CD4-positive, alpha-beta T cell treated with Interferon gamma for 1 hour (primary cell): ENCODE measurements around the gene ZNF80.
"Not testable (repeated sequence)": the region's sequence is repeated elsewhere in the genome, so short reads cannot be mapped to it uniquely, and the experiment has no call there.

Experiments used
- DNase-seq: peaks from one replicate; pipeline ENCODE4 v3.0.0-alpha.2; 2020

Gene ZNF80

DNA sequence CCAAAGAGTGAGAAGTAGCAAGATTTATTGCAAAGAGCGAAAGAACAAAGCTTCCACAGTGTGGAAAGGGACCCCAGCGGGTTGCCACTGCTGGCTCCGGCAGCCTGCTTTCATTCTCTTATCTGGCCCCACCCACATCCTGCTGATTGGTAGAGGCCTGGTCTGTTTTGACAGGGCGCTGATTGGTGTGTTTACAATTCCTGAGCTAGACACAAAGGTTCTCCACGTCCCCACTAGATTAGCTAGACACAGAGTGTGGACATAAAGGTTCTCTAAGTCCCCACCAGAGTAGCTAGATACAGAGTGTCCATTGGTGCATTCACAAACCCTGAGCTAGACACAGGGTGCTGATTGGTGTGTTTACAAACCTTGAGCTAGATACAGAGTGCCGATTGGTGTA, at the start of gene ZNF80:
Gene ZNF80 (minus strand): TSS at position 101 of the 400 bp plus-strand sequence. CDS start 504 bp downstream, outside the sequence.
- not testable (repeated sequence) for DNase-seq

DNA sequence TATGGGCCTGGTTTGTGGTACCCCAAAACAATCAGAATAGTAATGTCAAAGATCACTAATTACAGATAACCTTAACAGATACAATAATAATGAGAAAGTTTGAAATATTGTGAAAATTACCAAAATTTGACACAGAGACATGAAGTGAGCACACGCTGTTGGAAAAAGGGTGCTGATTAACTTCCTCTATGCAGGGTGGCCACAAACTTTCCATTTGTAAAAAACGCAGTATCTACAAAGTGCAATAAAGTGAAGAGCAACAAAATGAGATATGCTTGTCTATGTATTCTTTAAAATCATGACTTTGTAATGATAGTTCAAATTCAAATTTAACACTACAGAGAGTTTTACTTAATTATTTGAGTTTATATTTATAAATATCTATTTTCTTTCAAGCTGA, 48.9 kb upstream of the ZNF80 start:
- DNase-seq = no peak

DNA sequence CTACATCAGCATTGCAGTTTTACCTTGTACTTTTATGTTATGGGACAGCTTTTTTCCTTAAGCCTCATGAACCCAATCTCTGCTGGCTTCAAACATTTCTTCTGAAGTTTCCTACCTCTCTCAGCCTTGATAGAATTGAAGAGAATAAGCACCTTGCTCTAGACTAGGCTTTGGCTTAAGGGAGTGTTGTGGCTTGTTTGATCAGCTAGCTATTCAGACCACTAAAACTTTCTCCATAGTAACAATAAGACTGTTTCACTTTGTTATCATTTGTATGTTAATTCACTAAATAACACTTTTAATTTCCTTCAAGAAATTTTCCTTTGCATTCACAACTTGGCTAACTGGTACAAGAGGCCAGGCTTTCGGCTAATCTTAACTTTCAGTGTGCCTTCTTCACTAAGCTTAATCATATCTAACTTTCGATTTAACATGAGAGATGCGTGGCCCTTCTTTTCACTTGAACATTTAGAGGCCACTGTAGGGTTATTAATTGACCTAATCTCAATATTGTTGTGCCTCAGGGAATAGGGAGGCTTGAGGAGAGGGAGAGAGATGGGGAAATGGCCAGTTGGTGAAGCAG, 48.4 kb upstream of the ZNF80 start:
- no peak for DNase-seq

GRCh38 chr3:114284644-114285043, 47.3 kb upstream of the ZNF80 start:
- no peak for DNase-seq

DNA sequence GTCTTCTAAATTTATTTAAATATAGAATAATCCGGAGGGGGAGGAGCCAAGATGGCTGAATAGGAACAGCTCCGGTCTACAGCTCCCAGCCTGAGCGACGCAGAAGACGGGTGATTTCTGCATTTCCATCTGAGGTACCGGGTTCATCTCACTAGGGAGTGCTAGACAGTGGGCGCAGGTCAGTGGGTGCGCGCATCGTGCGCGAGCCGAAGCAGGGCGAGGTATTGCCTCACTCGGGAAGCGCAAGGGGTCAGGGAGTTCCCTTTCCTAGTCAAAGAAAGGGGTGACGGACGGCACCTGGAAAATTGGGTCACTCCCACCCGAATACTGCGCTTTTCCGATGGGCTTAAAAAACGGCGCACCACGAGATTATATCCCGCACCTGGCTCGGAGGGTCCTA, 39.5 kb upstream of the ZNF80 start:
- DNase-seq = not testable (repeated sequence)

DNA sequence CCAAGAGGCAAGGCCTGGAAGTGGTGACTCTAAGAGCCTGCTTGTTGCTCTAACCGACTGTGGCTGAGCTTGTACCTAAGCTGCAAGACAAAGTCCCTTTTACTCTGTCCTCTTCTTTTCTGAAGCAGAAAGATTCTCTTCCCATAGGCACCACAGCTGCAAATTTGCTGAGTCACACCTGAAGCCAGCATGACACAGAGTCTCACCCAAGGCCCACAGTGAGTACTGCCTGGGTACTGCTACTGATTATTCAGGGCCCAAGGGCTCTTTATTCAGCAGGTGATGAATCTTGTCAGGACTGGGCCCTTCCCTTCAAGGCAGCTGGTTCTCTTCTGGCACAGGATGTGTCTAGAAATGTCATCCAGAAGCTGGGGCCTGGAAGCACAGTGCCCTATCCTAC, 37.6 kb upstream of the ZNF80 start:
- no peak for DNase-seq

DNA sequence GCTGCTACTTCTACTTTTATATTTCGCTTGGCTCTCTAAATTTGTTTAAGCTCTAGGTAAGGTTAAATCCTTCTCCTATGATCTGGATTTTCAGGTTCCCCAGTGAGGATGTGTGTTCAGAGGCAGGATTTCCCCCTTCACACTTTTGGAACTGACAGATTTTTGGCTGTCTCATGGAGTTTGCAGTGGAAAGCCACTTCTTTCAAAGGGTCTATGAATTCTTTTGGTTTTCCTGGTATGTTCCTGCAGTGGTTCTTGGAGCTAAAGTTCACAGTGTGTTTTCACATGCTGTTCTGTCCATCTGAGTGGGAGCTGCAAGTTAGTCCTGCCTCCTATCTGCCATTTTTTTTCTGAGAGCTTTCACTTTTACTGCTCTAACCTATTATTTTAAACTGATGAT, 34.9 kb upstream of the ZNF80 start:
- no peak for DNase-seq

DNA sequence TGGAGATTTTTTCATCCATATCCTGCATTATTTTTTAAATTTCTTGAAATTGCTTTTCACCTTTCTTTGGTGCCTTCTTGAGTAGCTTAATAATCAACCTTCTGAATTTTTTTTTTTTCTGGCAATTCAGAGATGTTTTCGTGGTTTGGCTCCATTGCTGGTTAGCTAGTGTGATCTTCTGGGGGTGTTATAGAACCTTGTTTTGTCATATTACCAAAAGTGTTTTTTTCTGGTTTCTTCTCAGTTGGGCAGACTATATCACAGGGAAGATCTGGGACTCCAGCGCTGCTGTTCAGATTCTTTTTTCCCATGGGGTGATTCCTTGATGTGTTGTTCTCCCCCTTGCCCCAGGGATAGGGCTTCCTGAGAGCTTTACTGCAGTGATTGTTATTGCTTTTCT, 32.6 kb upstream of the ZNF80 start:
- no peak for DNase-seq

GRCh38 chr3:114260152-114260551, 22.8 kb upstream of the ZNF80 start:
- no peak for DNase-seq

- DNase-seq = no peak
Measured at GRCh38 chr3:114259566-114259965, 22.2 kb upstream of the ZNF80 start.

- no peak for DNase-seq
Measured at GRCh38 chr3:114253505-114253904, 16.1 kb upstream of the ZNF80 start.

- no peak for DNase-seq
Measured at GRCh38 chr3:114252954-114253353, 15.6 kb upstream of the ZNF80 start.

- DNase-seq = no peak
Measured at GRCh38 chr3:114242947-114243346, 5.6 kb upstream of the ZNF80 start.

DNA sequence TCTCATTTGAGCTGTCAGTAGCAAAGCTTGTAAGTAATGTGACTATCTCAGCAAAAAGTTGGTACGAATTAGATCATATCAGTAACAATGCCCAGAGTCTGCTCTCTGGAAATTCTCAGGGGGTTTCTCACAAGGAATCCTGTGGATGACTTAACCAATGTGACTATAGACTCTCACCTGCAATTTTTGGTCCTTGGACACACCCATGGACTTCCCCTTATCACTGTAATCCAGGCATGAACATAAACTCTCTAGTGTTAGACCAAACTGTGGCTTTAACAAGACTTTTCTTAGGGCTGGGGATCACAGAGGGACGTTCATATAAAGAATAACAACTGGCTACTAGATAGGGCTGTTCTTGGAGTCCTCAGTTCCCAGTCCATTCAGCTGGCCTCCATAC, 3.9 kb upstream of the ZNF80 start:
- DNase-seq = no peak

GRCh38 chr3:114238146-114238785, 888 bp upstream of the ZNF80 start:
- DNase-seq = not testable (repeated sequence)

DNA sequence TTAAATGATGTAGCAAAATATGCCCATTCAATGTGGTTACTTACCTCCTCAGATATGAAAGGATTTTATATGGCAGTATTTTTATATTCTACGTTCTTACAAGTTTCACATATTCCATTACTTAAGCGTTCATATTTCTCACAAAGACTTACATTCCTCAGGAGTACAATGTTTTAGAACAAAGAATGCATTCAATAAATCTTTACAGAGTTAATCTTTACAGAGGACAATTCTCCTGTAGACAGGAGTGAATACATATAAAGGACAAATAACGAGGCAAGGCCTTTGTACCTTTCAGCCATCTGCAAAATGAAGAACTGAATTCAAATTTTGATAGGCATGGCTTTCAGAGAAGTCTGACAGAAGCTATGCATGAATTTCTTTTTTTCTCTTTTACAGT, 1.9 kb downstream of the ZNF80 start:
- no peak for DNase-seq

DNA sequence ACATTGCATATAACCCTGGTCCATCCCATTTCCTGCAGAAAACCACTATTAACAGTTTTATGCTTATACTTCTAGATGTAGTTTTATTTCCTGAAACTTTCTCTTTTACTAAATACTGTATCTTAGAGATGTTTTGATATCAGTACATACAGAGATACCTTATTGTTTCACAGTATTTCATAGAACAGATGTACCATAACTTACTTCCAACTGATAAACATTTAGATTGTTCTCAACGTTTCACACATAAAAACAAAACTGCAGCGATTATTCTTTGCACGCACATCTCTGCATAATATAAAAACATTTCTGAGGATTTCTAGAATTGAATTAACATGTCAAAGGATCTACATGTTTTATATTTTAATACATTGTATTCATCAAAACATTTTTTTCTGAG, 2.6 kb downstream of the ZNF80 start:
- DNase-seq = no peak

DNA sequence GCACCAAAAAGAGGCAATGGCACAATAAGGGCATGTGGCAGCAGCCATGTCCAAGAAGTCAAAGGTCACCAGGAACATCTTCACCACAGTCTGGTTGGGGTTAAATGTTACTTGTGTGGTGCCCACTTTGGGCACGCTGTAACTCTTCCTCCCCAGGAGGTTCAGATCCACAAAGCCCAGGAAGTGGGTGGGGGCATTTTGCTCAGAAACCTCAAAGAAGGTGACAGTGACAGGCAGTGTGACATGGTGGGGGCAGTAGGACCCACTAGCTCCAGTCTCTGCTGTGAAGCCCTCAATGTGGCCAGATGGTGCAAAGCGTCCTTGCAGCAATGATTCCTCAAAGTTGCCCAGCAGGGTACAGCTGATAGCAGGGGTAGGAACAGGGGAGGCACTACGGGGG, 5.8 kb downstream of the ZNF80 start:
- peak; percentile 32 for DNase-seq

DNA sequence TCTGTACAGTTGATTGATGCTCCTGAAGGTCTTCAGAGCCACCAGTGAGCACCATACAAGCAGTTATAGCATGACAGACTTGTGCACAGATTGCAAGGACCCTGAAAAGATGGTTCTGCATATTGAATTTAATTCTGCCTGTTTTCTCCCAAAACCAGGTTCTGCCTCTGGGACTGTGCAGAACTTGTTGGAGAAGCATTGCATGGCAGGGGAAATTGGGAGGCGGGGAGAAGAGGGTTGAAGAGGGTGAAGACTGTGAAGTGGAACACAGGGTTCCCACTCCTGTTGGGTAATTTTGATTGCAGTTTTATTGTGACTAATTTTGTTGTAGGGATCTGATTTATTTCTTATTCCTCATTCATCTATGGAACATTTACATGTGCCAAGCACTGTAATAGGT, 10.3 kb downstream of the ZNF80 start:
- no peak for DNase-seq

DNA sequence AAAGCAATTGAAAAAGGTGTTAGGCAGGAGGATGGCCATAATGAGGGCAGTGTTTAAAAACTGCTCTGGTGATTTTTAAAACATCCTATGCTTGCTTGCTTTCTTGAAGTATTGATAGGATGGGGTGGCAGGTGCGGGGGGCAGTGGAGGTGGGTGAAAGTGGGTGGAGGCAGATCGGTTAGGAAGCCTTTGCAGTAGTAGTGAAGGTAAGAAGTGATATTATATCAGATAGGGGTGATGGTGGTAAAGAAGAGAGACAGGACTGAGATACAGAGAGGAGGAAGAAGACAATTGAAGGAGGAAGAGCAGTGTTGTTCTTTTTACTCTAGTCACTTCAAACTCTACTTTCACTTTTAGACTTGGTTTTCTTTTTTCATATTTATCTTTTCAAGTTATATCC, 11.1 kb downstream of the ZNF80 start:
- DNase-seq = no peak

GRCh38 chr3:114223143-114223542, 14.2 kb downstream of the ZNF80 start:
- no peak for DNase-seq

GRCh38 chr3:114221881-114222264, 15.5 kb downstream of the ZNF80 start:
- DNase-seq = no peak

DNA sequence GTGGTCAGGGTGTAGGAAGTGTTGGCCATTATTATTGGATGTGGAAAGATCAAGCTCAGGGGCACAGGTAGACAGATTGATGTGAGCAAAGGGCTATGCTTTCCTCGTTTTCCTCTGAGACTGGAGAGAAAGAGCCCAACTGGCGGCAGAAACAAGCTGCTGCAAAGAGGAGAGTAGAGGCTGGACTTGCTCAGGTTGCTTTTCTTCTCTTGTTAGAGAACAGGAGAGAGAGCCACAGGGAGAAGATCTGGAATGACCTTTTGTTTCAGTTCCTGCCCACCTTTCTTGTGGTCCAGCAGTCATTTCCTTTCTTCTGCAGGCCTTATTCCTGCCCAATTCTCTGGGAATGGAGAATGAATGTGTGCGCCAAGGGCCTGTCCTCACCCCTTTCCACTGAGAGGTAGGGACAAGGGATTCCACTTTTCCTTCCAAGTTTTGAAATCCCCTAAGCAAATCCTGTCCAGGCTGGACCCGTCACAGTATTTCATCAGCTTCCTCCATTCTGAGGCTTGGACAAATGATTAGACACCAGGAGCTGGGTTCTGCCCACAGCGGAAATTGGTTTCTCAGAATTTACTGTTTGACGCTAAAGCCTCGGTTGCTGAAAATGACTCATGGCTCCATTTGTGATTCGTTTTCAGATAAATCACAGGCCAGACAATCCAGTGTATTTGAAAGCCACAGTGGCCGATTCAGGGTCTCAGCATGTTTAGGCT, 16.1 kb downstream of the ZNF80 start:
- peak; percentile 29 for DNase-seq

DNA sequence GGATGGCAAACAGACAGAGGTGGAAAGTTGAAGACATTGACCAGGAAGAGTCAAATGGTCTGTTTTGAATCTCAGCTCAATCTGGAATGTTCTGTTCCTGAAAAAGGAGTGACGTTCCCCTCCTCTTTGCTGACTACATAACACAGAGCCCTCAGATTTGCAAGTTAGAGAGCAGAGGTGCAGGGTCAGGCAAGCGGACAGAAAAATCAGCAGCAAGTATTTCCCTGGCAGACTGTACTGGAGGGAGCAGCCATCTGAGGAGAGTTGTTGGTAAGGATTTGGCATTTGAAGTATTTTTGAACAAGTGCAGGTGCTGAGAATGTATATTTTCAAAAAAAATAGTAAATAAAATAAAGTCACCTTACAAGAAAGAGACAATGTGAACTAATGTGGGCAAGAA, 17.6 kb downstream of the ZNF80 start:
- DNase-seq = no peak
